Activated CD8-positive, alpha-beta T cell treated with anti-CD3 and anti-CD28 coated beads for 36 hours (primary cell): Measurements from ENCODE around the gene ABCA7. TPM values are rescaled to one million over a fixed set of nuclear protein-coding genes. Genes with fewer than 3 reads are reported as not detected.

Experiments used
- ATAC-seq: fragments of 200-7000 bp; cut with Tn5 transposase; one replicate; pipeline ENCODE4 v1.10.0; 2021; ENCODE audit warnings: mild to moderate bottlenecking, moderate library complexity
- CTCF ChIA-PET: fragments of 350-600 bp; sonication (Branson Sonifier 250); formaldehyde crosslinking; loops from one replicate; lab custom pipeline; 2021; ENCODE audit warnings: antibody characterized with exemption; lab: Charles Lee
- POLR2A ChIA-PET: fragments of 350-600 bp; sonication (Branson Sonifier 250); formaldehyde crosslinking; loops from one replicate; lab custom pipeline; 2021; ENCODE audit warnings: antibody characterized with exemption; lab: Charles Lee
- DNase-seq: peaks from one replicate; pipeline ENCODE4 v3.0.0-alpha.2; 2020
- H3K27ac Mint-ChIP-seq: one replicate; pipeline ENCODE4 v1.8.0; 2021; ENCODE audit warnings: mild to moderate bottlenecking, mixed read lengths
- H3K27me3 Mint-ChIP-seq: one replicate; pipeline ENCODE4 v1.8.0; 2021; ENCODE audit warnings: mixed read lengths
- H3K36me3 Mint-ChIP-seq: one replicate; pipeline ENCODE4 v1.8.0; 2021; ENCODE audit warnings: low read depth, mixed read lengths
- H3K4me1 Mint-ChIP-seq: one replicate; pipeline ENCODE4 v1.8.0; 2021; ENCODE audit warnings: low read depth, mixed read lengths
- H3K4me3 Mint-ChIP-seq: one replicate; pipeline ENCODE4 v1.8.0; 2021; ENCODE audit warnings: mild to moderate bottlenecking, moderate library complexity, mixed read lengths
- H3K9me3 Mint-ChIP-seq: one replicate; pipeline ENCODE4 v1.8.0; 2021; ENCODE audit warnings: mixed read lengths
- intact Hi-C: fragments of 100-400 bp; cut with micrococcal nuclease; formaldehyde crosslinking; loops from one replicate; pipeline ENCODE4 v1.10.0; 2022
- total RNA-seq, 2 experiments: library from RNA; stranded (reverse); gene quantifications; one replicate each; pipeline ENCODE4 v1.2.3, GENCODE V29; 2021
- TF ChIP-seq, protein P1 (sequence below): fragments of 200-600 bp; IDR thresholded peaks from one replicate; pipeline ENCODE4 v1.8.0; 2022; ENCODE audit warnings: antibody characterized with exemption, mild to moderate bottlenecking

The ABCA7 gene
- total RNA-seq, 2 experiments from 2014 or later, result 14.0 to 14.6 TPM

DNA sequence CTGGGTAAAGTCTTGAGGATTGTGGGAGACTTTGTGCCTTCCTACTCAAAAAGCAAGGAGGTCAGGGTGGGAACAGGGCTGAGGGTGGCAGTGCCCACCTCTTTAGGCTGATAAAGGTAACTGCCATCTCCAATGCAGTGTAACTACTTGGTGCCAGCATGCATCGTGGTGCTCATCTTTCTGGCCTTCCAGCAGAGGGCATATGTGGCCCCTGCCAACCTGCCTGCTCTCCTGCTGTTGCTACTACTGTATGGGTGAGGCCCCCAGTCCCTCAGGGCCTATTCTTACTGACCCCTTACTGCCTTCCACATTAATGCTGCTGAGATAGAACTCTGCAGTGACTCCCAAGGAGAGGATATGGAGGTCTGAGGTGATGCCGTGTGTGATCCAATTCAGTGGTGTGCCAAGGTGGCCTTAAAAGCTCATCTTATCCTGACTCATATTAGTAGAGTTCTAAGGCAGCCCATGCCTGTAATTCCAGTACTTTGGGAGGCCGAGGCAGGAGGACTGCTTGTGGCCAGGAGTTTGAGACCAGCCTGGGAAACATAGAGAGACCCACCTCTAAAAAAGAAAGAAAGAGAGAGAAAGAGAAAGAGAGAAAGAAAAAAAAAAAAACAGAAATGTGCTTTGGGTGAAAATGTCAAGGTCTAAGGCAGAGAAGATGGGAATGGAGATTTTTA, 17.4 kb downstream of the ABCA7 start:
- ATAC-seq (peak; percentile 66), DNase-seq (no peak)
- ChIA-PET CTCF (interaction anchor here (1.0 to 3.3 kb wide), 7 partner anchors 9 to 209 kb away, joined by 3 to 14 read pairs (median 4); partner anchors contain the start of genes ABCA7 and ARHGAP45), POLR2A (interaction anchor here (0.6 to 1.6 kb wide), 4 partner anchors 10 to 34 kb away, joined by 3 to 5 read pairs (median 3); partner anchors contain the start of gene ARHGAP45)
- peak overlapping the region; percentile 79 for H3K27ac Mint-ChIP-seq
- intact Hi-C loops, result no loop called here
- peaks cover 15% of the 10 kb centered on the region for H3K4me1 Mint-ChIP-seq
- H3K9me3 Mint-ChIP-seq, result peaks cover 14% of the 10 kb centered on the region
- H3K4me3 Mint-ChIP-seq, result no peak overlapping the region
- H3K36me3 Mint-ChIP-seq, result peaks cover 33% of the 10 kb centered on the region
- H3K27me3 Mint-ChIP-seq, result no peaks in the 10 kb centered on the region
- TF ChIP-seq, protein P1, sequence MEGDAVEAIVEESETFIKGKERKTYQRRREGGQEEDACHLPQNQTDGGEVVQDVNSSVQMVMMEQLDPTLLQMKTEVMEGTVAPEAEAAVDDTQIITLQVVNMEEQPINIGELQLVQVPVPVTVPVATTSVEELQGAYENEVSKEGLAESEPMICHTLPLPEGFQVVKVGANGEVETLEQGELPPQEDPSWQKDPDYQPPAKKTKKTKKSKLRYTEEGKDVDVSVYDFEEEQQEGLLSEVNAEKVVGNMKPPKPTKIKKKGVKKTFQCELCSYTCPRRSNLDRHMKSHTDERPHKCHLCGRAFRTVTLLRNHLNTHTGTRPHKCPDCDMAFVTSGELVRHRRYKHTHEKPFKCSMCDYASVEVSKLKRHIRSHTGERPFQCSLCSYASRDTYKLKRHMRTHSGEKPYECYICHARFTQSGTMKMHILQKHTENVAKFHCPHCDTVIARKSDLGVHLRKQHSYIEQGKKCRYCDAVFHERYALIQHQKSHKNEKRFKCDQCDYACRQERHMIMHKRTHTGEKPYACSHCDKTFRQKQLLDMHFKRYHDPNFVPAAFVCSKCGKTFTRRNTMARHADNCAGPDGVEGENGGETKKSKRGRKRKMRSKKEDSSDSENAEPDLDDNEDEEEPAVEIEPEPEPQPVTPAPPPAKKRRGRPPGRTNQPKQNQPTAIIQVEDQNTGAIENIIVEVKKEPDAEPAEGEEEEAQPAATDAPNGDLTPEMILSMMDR, result no peak

DNA sequence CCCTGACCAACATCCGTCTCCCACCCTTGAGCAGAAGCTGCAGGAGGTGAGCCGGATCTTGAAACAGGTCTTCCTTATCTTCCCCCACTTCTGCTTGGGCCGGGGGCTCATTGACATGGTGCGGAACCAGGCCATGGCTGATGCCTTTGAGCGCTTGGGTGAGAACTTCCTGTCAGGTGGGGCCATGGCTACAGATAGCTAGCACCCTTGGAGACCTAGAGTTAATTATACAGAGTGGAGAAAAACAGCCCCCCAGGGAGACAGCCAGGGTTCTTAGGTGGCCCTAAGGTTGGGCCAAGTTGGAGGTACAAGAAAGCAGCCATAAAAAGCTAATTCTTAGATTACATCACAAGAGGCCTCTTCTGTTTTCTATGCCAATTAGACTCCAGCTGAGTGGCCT, 18.2 kb downstream of the ABCA7 start:
- Mint-ChIP-seq H3K4me3 (no peak overlapping the region), H3K36me3 (peaks cover 33% of the 10 kb centered on the region), H3K9me3 (peaks cover 14% of the 10 kb centered on the region), H3K27me3 (no peaks in the 10 kb centered on the region), H3K27ac (peak overlapping the region; percentile 43), H3K4me1 (peaks cover 11% of the 10 kb centered on the region)
- no peak for ATAC-seq
- TF ChIP-seq, protein P1, result no peak
- intact Hi-C loops, result no loop called here
- ChIA-PET CTCF (interaction anchor here (1.0 to 3.3 kb wide), 7 partner anchors 8 to 208 kb away, joined by 3 to 14 read pairs (median 4); partner anchors contain the start of genes ABCA7 and ARHGAP45), POLR2A (interaction anchor here (0.6 to 1.7 kb wide), 3 partner anchors 9 to 24 kb away, joined by 3 to 6 read pairs (median 3); partner anchors contain the start of gene ARHGAP45)
- no peak for DNase-seq

DNA sequence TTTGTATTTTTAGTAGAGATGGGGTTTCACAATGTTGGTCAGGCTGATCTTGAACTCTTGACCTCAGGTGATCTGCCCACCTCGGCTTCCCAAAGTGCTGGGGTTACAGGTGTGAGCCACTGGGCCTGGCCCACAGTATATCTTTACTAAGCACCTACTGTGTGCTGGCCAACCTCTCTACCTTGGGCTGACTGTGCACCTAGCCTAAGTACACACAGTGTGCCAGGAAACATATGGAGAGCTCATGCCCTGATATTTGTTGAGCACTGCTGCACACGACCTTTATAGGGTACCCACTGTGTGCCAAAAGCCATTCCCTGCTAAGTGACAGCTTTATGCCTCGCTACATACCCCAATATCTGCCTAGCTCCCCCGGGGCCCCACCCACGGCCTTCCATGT, 20.8 kb downstream of the ABCA7 start:
- H3K27me3 Mint-ChIP-seq, result no peaks in the 10 kb centered on the region
- H3K27ac Mint-ChIP-seq, result no peak overlapping the region
- DNase-seq, result no peak
- peaks cover 28% of the 10 kb centered on the region for H3K36me3 Mint-ChIP-seq
- CTCF ChIA-PET, result interaction anchor here (1.4 kb wide), 1 partner anchor 184 kb away, joined by 4 read pairs; no protein-coding TSS in a partner anchor
- POLR2A ChIA-PET, result no interaction called here
- H3K4me3 Mint-ChIP-seq, result no peak overlapping the region
- peaks cover 27% of the 10 kb centered on the region for H3K4me1 Mint-ChIP-seq
- ATAC-seq, result no peak
- intact Hi-C loops, result no loop called here
- H3K9me3 Mint-ChIP-seq, result peaks cover 15% of the 10 kb centered on the region
- TF ChIP-seq, protein P1, result no peak

DNA sequence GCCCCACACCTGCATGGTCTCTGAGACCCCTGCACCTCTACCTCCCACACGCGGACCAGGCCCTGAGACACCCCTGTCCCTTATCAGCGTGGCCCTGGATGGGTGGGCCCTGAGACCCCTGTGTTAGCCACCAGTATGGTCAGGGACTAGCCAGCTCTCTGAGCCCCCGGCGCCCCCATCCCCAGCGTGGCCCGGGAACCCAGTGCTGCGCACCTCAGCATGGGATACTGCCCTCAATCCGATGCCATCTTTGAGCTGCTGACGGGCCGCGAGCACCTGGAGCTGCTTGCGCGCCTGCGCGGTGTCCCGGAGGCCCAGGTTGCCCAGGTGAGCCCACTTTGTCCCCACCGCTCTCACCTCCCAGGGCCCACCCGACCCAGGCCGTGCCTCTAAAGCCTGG, 22.1 kb downstream of the ABCA7 start:
- peaks cover 8% of the 10 kb centered on the region for H3K9me3 Mint-ChIP-seq
- H3K27ac Mint-ChIP-seq, result no peak overlapping the region
- DNase-seq (no peak), ATAC-seq (no peak)
- POLR2A ChIA-PET, result no interaction called here
- H3K4me3 Mint-ChIP-seq, result no peak overlapping the region
- peaks cover 36% of the 10 kb centered on the region for H3K4me1 Mint-ChIP-seq
- H3K27me3 Mint-ChIP-seq, result no peaks in the 10 kb centered on the region
- TF ChIP-seq, protein P1, result no peak
- intact Hi-C loops, result no loop called here
- H3K36me3 Mint-ChIP-seq, result peaks cover 17% of the 10 kb centered on the region
- CTCF ChIA-PET, result interaction anchor here (1.0 kb wide), 1 partner anchor 19 kb away, joined by 3 read pairs; no protein-coding TSS in a partner anchor
